Fibroblast of pulmonary artery (primary cell): Measurements from ENCODE around the gene APCS.

Experiments
- DNase-seq: peaks from one replicate; pipeline ENCODE4 v3.0.0-alpha.2; 2010; ENCODE audit warnings: low read depth
- H3K4me3 ChIP-seq: replicated peaks from 2 replicates; pipeline ENCODE4 v1.5.1; 2011; ENCODE audit warnings: low read depth, mild to moderate bottlenecking, control low read depth, low read length, moderate library complexity
- CTCF ChIP-seq: IDR thresholded peaks from 2 replicates; pipeline ENCODE4 v1.5.1; 2011; ENCODE audit warnings: mild to moderate bottlenecking, control low read depth, low read length, inconsistent platforms; ENCODE audit errors: missing control alignments

The APCS gene

GRCh38 chr1:159598196-159598595 is 10.6 kb downstream of the APCS start:
- no peak for TF ChIP-seq CTCF
- peak; percentile 90 for DNase-seq
- no peak overlapping the region for H3K4me3 ChIP-seq

- no peak for DNase-seq
- TF ChIP-seq CTCF, result no peak
These were observed 13.3 kb downstream of the APCS start for GRCh38 chr1:159600894-159601293.

GRCh38 chr1:159602501-159602999 is 14.9 kb downstream of the APCS start:
- DNase-seq, result no peak
- no peak for TF ChIP-seq CTCF
- no peak overlapping the region for H3K4me3 ChIP-seq

More at GRCh38 chr1:159600894-159601293, 13.3 kb downstream of the APCS start:
- no peak overlapping the region for H3K4me3 ChIP-seq

GRCh38 chr1:159612211-159612885 is 24.7 kb downstream of the APCS start:
- DNase-seq, result no peak
- H3K4me3 ChIP-seq, result no peak overlapping the region
- no peak for TF ChIP-seq CTCF

GRCh38 chr1:159632922-159633321 is 45.3 kb downstream of the APCS start:
- H3K4me3 ChIP-seq, result no peak overlapping the region
- no peak for TF ChIP-seq CTCF

More at GRCh38 chr1:159632922-159633321, 45.3 kb downstream of the APCS start:
- DNase-seq, result no peak
